Thyroid gland (tissue), 4 donors: ENCODE data around the gene NPEPPS.
"Not testable (repeated sequence)": the region's sequence is repeated elsewhere in the genome, so short reads cannot be mapped to it uniquely, and the experiment has no call there.

Experiments
- CTCF ChIP-seq, 6 experiments: fragments of 200-600 bp in 3 of 6; fragments of 450-650 bp in 3 of 6; sonication (generic) in 3 of 6; IDR thresholded peaks; one replicate each; pipeline ENCODE4 v1.5.1; 2016 to 2019; ENCODE audit warnings: antibody characterized with exemption in 6 of 6, mild to moderate bottlenecking in 2 of 6, inconsistent platforms in 1 of 6, moderate library complexity in 1 of 6
- POLR2A ChIP-seq, 2 donors: fragments of 450-650 bp; IDR thresholded peaks; one replicate each; pipeline ENCODE4 v1.6.1; 2017; ENCODE audit warnings: antibody characterized with exemption in 2 of 2, mild to moderate bottlenecking in 2 of 2, moderate library complexity in 1 of 2

- TF ChIP-seq CTCF, POLR2A (IDR thresholded peaks at IDR 0.05): not testable (repeated sequence)
These were observed 28.7 kb upstream of the NPEPPS start for GRCh38 chr17:47502122-47502731.
